Activated CD4-positive, alpha-beta memory T cell treated with anti-CD3 and anti-CD28 coated beads for 36 hours (primary cell): ENCODE data around the gene SIX2. TPM values are rescaled to one million over a fixed set of nuclear protein-coding genes. Genes with fewer than 3 reads are reported as not detected.
A peak's percentile ranks its signal among the peaks of the same experiment; 100 is the strongest.

Experiments
- CTCF ChIA-PET: fragments of 350-600 bp; sonication (Branson Sonifier 250); formaldehyde crosslinking; loops from one replicate; lab custom pipeline; 2021; ENCODE audit warnings: antibody characterized with exemption, inconsistent platforms; lab: Charles Lee
- POLR2A ChIA-PET: fragments of 350-600 bp; sonication (Branson Sonifier 250); formaldehyde crosslinking; loops from one replicate; lab custom pipeline; 2021; ENCODE audit warnings: antibody characterized with exemption; lab: Charles Lee
- DNase-seq: peaks from one replicate; pipeline ENCODE4 v3.0.0-alpha.2; 2020
- H3K27ac Mint-ChIP-seq: one replicate; pipeline ENCODE4 v1.8.0; 2021; ENCODE audit warnings: mixed read lengths
- H3K27me3 Mint-ChIP-seq: one replicate; pipeline ENCODE4 v1.8.0; 2021; ENCODE audit warnings: mixed read lengths
- H3K36me3 Mint-ChIP-seq: one replicate; pipeline ENCODE4 v1.8.0; 2021; ENCODE audit warnings: mixed read lengths
- H3K4me1 Mint-ChIP-seq: one replicate; pipeline ENCODE4 v1.8.0; 2021; ENCODE audit warnings: low read depth, mixed read lengths
- H3K4me3 Mint-ChIP-seq: one replicate; pipeline ENCODE4 v1.8.0; 2021; ENCODE audit warnings: mild to moderate bottlenecking, mixed read lengths
- H3K9me3 Mint-ChIP-seq: one replicate; pipeline ENCODE4 v1.8.0; 2021; ENCODE audit warnings: mixed read lengths
- intact Hi-C: fragments of 100-400 bp; cut with micrococcal nuclease; formaldehyde crosslinking; loops from one replicate; pipeline ENCODE4 v1.15.1; 2023
- total RNA-seq, 2 experiments: library from RNA; stranded (reverse); gene quantifications; one replicate each; pipeline ENCODE4 v1.2.3, GENCODE V29; 2021

SIX2 gene
- total RNA-seq, 2 experiments from 2014 or later: not detected

DNA sequence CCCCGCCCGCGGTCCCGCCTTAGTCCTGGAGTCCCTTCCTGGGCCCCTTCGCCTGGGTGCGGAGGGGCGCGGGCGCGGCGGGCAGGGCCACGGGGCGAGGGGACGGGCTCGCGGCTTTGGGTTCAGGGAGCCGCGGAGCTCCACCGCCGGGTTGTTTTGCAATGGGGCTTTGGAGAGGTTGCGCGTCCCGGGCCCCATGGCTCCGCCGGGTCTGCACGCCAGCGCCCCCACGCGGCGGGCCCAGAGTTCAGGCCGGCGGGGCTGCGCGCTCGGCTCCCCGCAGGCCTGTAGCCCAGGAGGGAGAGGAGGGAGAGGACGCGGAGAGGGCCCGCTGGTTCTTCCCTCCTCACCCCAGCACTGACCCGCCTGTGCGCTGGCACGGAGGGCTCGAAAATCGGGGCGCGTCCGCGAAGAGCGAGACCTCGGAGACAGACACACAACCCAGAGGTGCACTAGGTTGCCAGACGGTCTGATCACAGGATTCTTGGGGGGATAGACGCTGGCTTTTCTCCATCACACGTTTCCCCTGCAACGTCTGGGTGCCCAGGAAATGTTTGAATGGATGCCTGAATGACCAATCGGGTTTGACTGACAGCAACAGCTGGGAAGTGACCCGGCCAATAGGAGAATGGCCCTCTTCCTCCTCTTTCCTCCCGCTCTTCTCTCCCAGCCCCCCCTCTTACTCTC, 4.9 kb upstream of the SIX2 start:
- CTCF ChIA-PET: interaction anchor here (0.6 to 2.1 kb wide), 3 partner anchors 9 to 154 kb away, joined by 3 to 7 read pairs (median 4); no protein-coding TSS in a partner anchor
- DNase-seq: peak; percentile 52
- H3K36me3 Mint-ChIP-seq: no peaks in the 10 kb centered on the region
- no peak overlapping the region for H3K27ac Mint-ChIP-seq
- H3K27me3 Mint-ChIP-seq: peaks cover 67% of the 10 kb centered on the region
- H3K4me1 Mint-ChIP-seq: peaks cover 16% of the 10 kb centered on the region
- POLR2A ChIA-PET: no interaction called here
- H3K4me3 Mint-ChIP-seq: no peak overlapping the region
- no peaks in the 10 kb centered on the region for H3K9me3 Mint-ChIP-seq
- intact Hi-C loops: no loop called here

- Mint-ChIP-seq H3K36me3 (no peaks in the 10 kb centered on the region), H3K27ac (no peak overlapping the region), H3K27me3 (peaks cover 70% of the 10 kb centered on the region), H3K4me3 (no peak overlapping the region), H3K9me3 (no peaks in the 10 kb centered on the region), H3K4me1 (peaks cover 19% of the 10 kb centered on the region)
- CTCF ChIA-PET: interaction anchor here (0.6 to 2.1 kb wide), 3 partner anchors 9 to 155 kb away, joined by 3 to 7 read pairs (median 4); no protein-coding TSS in a partner anchor
- intact Hi-C loops: no loop called here
- POLR2A ChIA-PET: no interaction called here
- no peak for DNase-seq
Measured at GRCh38 chr2:45013229-45014015, 4.2 kb upstream of the SIX2 start.

DNA sequence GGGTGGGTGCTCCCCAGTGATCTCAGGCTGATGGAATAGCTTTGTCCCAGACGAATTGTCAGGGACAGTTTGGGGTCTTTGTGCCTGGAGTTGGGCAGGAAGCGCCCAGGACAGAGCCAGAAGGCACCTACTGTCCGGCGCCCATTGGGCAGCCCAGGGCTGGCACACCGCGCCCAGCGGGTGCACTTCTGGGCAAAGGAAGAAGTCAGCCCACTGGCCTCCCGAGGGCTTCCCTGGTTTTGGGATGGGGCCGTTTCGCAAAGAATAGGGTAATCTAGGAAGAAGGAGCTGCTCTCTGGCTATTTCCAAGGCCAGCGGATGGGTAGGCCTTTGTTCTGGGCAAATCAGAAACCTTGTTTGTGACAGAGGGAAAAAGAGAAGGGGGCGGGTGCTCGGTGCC, 3.5 kb upstream of the SIX2 start:
- Mint-ChIP-seq H3K27ac (no peak overlapping the region), H3K4me3 (no peak overlapping the region), H3K36me3 (no peaks in the 10 kb centered on the region), H3K27me3 (peaks cover 72% of the 10 kb centered on the region), H3K4me1 (peaks cover 20% of the 10 kb centered on the region), H3K9me3 (no peaks in the 10 kb centered on the region)
- no peak for DNase-seq
- intact Hi-C loops: no loop called here
- CTCF ChIA-PET: interaction anchor here (1.4 to 2.1 kb wide), 2 partner anchors 8 to 31 kb away, joined by 4 to 7 read pairs; no protein-coding TSS in a partner anchor
- POLR2A ChIA-PET: no interaction called here

DNA sequence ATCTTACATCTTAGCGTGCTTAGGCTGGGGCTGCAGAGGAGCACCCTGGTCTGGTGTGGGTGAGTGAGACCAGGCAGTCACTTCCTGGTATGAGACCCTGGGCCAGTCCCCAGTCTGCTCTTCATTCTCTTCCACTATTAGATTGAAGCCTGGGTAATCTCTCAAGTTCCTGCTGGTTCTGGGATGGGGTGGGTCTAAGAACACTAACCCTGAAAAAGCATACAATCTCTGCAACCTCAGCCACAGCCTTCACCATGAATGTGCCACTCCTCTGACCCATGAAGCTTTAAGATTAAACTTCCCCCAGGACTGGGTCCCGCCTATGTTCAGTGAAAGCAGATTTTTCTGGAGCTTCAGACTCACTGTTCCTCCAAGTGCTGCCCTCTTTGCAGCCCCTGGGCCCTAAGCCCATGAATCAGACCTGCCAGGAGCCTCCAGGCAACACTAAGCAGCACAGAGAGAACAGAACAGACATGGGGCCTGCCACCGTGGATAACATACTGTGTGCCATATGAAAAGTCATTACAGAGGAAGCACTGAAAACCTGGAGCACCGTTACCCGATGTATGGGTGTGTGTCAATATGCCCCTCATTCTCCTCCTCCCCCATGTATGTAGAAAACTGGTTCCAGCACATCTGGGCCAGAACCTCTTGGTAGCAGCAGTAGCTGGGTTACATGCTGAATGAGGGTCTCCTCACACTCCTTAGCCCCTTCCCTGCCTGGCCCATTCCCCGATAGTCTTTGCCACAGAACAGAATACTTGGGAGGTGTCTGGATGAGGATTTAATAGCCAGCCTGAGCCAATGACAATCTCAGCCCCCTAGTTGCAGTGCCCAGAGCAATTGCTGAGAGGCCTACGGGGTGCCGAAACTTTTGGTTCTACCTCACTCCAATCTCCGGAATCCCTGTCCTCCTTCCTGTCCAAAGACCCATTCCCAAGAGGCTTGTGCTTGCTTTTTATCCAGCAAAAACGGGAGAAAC, 2.7 kb upstream of the SIX2 start:
- DNase-seq: no peak
- ChIA-PET CTCF (no interaction called here), POLR2A (no interaction called here)
- H3K27me3 Mint-ChIP-seq: peaks cover 73% of the 10 kb centered on the region
- no peaks in the 10 kb centered on the region for H3K36me3 Mint-ChIP-seq
- H3K9me3 Mint-ChIP-seq: no peaks in the 10 kb centered on the region
- peaks cover 20% of the 10 kb centered on the region for H3K4me1 Mint-ChIP-seq
- H3K4me3 Mint-ChIP-seq: no peak overlapping the region
- intact Hi-C loops: no loop called here
- H3K27ac Mint-ChIP-seq: no peak overlapping the region

DNA sequence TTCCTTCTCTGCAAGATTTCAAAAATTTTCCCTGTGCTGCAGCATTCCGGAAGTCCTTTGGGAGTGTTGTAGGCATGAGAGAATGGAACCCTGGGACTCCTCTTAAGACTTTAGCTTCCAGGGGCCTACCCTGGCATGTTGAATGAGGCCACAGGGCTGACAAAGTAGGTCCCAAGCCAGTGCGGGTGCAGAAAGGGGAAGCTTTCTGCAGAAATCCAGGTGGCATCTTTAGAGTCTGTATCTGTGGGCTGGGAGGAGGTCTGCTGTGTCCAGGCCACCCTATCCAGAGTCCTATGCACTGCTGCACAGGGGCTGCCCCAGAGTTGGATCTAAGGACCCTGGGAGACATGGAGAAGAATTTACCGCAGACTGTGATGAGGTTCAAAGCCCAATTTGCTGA, 1.9 kb upstream of the SIX2 start:
- intact Hi-C loops: no loop called here
- no peak overlapping the region for H3K27ac Mint-ChIP-seq
- ChIA-PET CTCF (interaction anchor here (0.9 kb wide), 1 partner anchor 10 kb away, joined by 3 read pairs; no protein-coding TSS in a partner anchor), POLR2A (no interaction called here)
- no peaks in the 10 kb centered on the region for H3K9me3 Mint-ChIP-seq
- DNase-seq: no peak
- peaks cover 77% of the 10 kb centered on the region for H3K27me3 Mint-ChIP-seq
- H3K36me3 Mint-ChIP-seq: no peaks in the 10 kb centered on the region
- no peak overlapping the region for H3K4me3 Mint-ChIP-seq
- peaks cover 24% of the 10 kb centered on the region for H3K4me1 Mint-ChIP-seq

GRCh38 chr2:45010702-45011012, 1.4 kb upstream of the SIX2 start:
- Mint-ChIP-seq H3K4me1 (peaks cover 27% of the 10 kb centered on the region), H3K36me3 (no peaks in the 10 kb centered on the region), H3K4me3 (no peak overlapping the region), H3K27me3 (peaks cover 76% of the 10 kb centered on the region), H3K27ac (no peak overlapping the region), H3K9me3 (no peaks in the 10 kb centered on the region)
- intact Hi-C loops: no loop called here
- ChIA-PET POLR2A (no interaction called here), CTCF (interaction anchor here (0.9 kb wide), 1 partner anchor 10 kb away, joined by 3 read pairs; no protein-coding TSS in a partner anchor)
- no peak for DNase-seq

DNA sequence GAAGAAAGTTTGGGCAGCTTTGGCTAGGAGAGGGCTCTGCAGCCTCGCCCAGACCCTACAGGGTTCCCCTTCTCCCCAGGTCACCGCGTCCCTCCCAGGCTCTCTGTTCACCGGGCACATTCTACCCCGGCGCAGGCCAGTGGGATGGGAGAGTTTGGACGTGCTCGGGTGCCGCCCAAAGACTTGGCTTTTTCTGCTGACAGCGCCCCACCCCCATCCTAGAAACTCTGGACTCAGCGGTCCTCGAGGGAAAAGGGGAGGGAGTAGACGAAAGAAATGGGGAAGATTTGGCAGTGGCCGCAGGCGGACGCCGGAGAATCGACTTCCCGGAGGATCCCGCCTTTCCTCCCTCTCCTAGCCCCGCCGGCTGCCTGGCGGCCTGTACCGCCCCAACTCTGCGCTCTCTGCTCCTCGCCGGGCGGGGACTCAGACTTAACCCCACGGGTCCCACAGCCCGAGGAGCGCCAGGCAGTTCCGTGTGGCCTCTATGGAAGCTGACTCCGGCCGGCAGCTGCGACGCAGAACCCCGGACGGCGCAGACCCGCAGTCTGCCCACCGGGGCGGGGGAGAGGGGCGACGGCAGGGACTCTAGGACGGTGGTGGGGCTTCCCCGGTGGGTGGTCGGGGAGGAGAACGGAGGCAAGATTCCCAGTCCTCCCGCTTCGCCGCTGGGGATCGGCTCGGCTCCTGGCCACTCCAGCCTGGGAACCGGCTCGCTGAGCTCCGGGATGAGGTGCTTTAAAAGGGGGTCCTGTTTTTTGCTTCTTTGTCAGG, 863 bp upstream of the SIX2 start:
- intact Hi-C loops: loop anchor here (2.0 to 10.0 kb wide), 2 partner anchors 79 to 205 kb away; no protein-coding TSS in a partner anchor
- POLR2A ChIA-PET: no interaction called here
- H3K4me1 Mint-ChIP-seq: peaks cover 32% of the 10 kb centered on the region
- no peaks in the 10 kb centered on the region for H3K36me3 Mint-ChIP-seq
- no peak overlapping the region for H3K27ac Mint-ChIP-seq
- peaks cover 76% of the 10 kb centered on the region for H3K27me3 Mint-ChIP-seq
- CTCF ChIA-PET: interaction anchor here (0.9 kb wide), 1 partner anchor 9 kb away, joined by 3 read pairs; no protein-coding TSS in a partner anchor
- H3K4me3 Mint-ChIP-seq: peak overlapping the region; percentile 7
- no peaks in the 10 kb centered on the region for H3K9me3 Mint-ChIP-seq
- no peak for DNase-seq

DNA sequence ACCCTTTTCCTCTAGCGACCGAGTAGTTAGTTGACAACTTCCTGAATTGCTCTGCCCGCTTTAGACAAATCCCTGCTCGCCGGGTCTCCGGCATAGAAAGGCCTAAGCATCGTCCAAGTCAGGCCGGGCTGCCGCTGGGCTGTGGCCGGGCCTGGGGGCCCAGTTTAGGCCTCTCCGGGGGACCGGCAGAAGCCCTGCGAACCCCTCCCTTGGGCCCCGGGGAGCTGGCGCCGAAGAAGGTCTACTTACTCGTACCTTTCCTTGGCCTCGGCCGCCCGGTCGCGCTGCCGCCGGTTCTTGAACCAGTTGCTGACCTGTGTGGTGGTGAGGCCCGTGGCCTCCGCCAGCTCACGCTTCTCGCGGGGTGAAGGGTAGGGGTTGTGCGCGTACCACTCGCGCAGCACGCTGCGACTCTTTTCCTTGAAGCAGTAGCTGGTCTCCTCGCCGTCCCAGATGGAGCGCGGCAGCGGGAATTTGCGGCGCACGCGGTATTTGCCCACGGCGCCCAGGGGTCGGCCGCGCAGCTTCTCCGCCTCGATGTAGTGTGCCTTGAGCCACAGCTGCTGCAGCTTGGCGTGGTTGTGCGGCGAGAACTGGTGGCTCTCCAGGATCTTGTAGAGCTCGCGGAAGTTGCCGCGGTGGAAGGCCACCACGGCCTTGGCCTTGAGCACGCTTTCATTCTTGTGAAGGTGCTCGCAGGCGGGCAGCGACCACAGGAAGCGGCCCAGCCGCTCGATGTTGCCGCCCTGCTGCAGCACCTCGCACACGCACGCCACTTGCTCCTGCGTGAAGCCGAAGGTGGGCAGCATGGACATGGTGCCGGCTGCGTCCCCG, 739 bp downstream of the SIX2 start:
- Mint-ChIP-seq H3K4me1 (peaks cover 33% of the 10 kb centered on the region), H3K9me3 (no peaks in the 10 kb centered on the region), H3K4me3 (peak overlapping the region; percentile 43), H3K36me3 (no peaks in the 10 kb centered on the region), H3K27me3 (peaks cover 81% of the 10 kb centered on the region), H3K27ac (no peak overlapping the region)
- CTCF ChIA-PET: interaction anchor here (1.1 to 1.3 kb wide), 3 partner anchors 24 to 53 kb away, joined by 3 to 4 read pairs (median 3); no protein-coding TSS in a partner anchor
- no peak for DNase-seq
- intact Hi-C loops: loop anchor here (2.0 to 10.0 kb wide), 2 partner anchors 78 to 204 kb away; no protein-coding TSS in a partner anchor
- POLR2A ChIA-PET: interaction anchor here (0.5 to 0.6 kb wide), 2 partner anchors 98 to 160 kb away, joined by 4 to 7 read pairs; no protein-coding TSS in a partner anchor

DNA sequence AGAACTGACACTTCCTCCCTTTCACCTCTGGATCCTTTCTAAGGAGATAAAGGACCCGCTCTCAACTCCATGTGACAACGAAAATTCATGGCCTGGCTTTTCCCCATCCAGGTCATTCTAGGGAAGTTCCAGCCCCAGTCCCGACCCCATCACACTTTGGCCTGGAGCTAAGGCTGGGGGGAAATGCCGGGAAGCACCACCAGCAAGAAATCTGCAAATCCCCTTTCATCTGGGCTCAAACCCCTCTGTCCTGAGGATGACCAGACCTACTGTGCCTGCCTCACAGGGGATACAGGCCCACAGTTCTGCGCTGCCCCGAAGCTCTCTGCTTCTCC, 1.3 kb downstream of the SIX2 start:
- Mint-ChIP-seq H3K36me3 (no peaks in the 10 kb centered on the region), H3K4me3 (no peak overlapping the region), H3K4me1 (peaks cover 32% of the 10 kb centered on the region), H3K9me3 (no peaks in the 10 kb centered on the region), H3K27ac (no peak overlapping the region), H3K27me3 (peaks cover 86% of the 10 kb centered on the region)
- ChIA-PET CTCF (interaction anchor here (1.1 to 1.3 kb wide), 3 partner anchors 23 to 53 kb away, joined by 3 to 4 read pairs (median 3); no protein-coding TSS in a partner anchor), POLR2A (interaction anchor here (0.6 kb wide), 1 partner anchor 161 kb away, joined by 7 read pairs; no protein-coding TSS in a partner anchor)
- DNase-seq: no peak
- intact Hi-C loops: loop anchor here (2.0 to 10.0 kb wide), 2 partner anchors 77 to 203 kb away; no protein-coding TSS in a partner anchor

DNA sequence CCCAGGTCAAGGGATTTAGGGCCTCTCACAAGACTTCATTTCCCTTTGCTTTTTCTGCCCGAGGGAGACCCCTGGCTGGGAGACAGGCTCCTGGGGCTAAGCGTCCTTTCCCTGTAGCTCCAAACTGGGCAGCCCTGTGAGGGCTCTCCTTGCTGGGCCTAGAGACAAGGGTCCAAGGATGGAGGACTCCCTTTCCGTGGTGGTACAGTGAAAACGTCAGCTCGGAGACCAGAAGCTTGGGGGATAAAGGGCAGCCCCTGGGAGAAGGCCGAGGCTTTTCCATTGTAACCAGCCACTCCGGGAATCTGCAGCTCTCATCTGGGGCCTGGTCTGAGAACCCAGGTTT, 2.3 kb downstream of the SIX2 start:
- H3K27ac Mint-ChIP-seq: no peak overlapping the region
- H3K9me3 Mint-ChIP-seq: no peaks in the 10 kb centered on the region
- H3K4me3 Mint-ChIP-seq: no peak overlapping the region
- DNase-seq: no peak
- CTCF ChIA-PET: no interaction called here
- intact Hi-C loops: loop anchor here (10.0 kb wide), 1 partner anchor 202 kb away; no protein-coding TSS in a partner anchor
- POLR2A ChIA-PET: no interaction called here
- H3K36me3 Mint-ChIP-seq: no peaks in the 10 kb centered on the region
- H3K4me1 Mint-ChIP-seq: peaks cover 34% of the 10 kb centered on the region
- peaks cover 83% of the 10 kb centered on the region for H3K27me3 Mint-ChIP-seq
